Stomach smooth muscle (tissue), 2 donors: ENCODE measurements around the gene DNPEP.

Source experiments
- H3K27ac ChIP-seq: one replicate; pipeline ENCODE4 v1.7.0; 2013; ENCODE audit warnings: mild to moderate bottlenecking, low read length, inconsistent platforms
- H3K27me3 ChIP-seq, 2 donors: one replicate each; pipeline ENCODE4 v1.7.0; 2013; ENCODE audit warnings: low read length in 2 of 2; ENCODE audit not compliant: insufficient read depth in 2 of 2, control insufficient read depth in 1 of 2
- H3K36me3 ChIP-seq, 2 donors: one replicate each; pipeline ENCODE4 v1.7.0; 2013; ENCODE audit warnings: low read length in 2 of 2; ENCODE audit not compliant: control insufficient read depth in 2 of 2, insufficient read depth in 2 of 2
- H3K4me1 ChIP-seq: one replicate; pipeline ENCODE4 v1.7.0; 2013; ENCODE audit warnings: low read length; ENCODE audit not compliant: control insufficient read depth, insufficient read depth
- H3K4me3 ChIP-seq, 2 donors: one replicate each; pipeline ENCODE4 v1.7.0; 2013; ENCODE audit warnings: low read length in 2 of 2
- H3K9ac ChIP-seq, 2 donors: one replicate each; pipeline ENCODE4 v1.7.0; 2013; ENCODE audit warnings: low read length in 2 of 2, mild to moderate bottlenecking in 1 of 2
- H3K9me3 ChIP-seq, 2 donors: one replicate each; pipeline ENCODE4 v1.7.0; 2013; ENCODE audit warnings: low read length in 2 of 2; ENCODE audit not compliant: control insufficient read depth in 2 of 2
- donor health status: healthy.
- donor health status: Pancreatic carcinoma.

The DNPEP gene

GRCh38 chr2:219418155-219419011 is 30.7 kb upstream of the DNPEP start, which contains the start of gene DES:
Gene DES, plus strand, starts transcription at chr2:219418377. Its CDS starts 86 bp downstream, at chr2:219418463.
- H3K4me1 ChIP-seq: peaks cover 33% of the 10 kb centered on the region
- peaks cover 0 to 3% of the 10 kb centered on the region in 2 donors for H3K27me3 ChIP-seq

GRCh38 chr2:219417374-219417773 is 29.7 kb upstream of the DNPEP start:
- peak overlapping the region; percentile 83 to 89 for H3K9ac ChIP-seq
- H3K4me1 ChIP-seq: peaks cover 33% of the 10 kb centered on the region
- peak overlapping the region; percentile 98 for H3K27ac ChIP-seq
- H3K9me3 ChIP-seq: no peaks in the 10 kb centered on the region
- H3K36me3 ChIP-seq: peaks cover 20 to 28% of the 10 kb centered on the region in 2 donors
- peak overlapping the region; percentile 29 to 95 for H3K4me3 ChIP-seq
- H3K27me3 ChIP-seq: peaks cover 0 to 3% of the 10 kb centered on the region in 2 donors

More at GRCh38 chr2:219418155-219419011, 30.7 kb upstream of the DNPEP start, which contains the start of gene DES:
- peak within 1 kb of the TSS; percentile 92 to 98 for H3K9ac ChIP-seq
- H3K36me3 ChIP-seq: peaks cover 28 to 35% of the 10 kb centered on the region in 2 donors
- H3K4me3 ChIP-seq: peak within 1 kb of the TSS; percentile 95 to 98
- peak within 1 kb of the TSS; percentile 98 for H3K27ac ChIP-seq
- H3K9me3 ChIP-seq: no peaks in the 10 kb centered on the region

- Histone ChIP-seq H3K4me3 (peak overlapping the region; percentile 22 to 23), H3K27ac (peak overlapping the region; percentile 98), H3K4me1 (peaks cover 33% of the 10 kb centered on the region), H3K27me3 (peaks cover 0 to 3% of the 10 kb centered on the region in 2 donors), H3K9me3 (no peaks in the 10 kb centered on the region), H3K36me3 (peaks cover 18 to 25% of the 10 kb centered on the region in 2 donors), H3K9ac (peak overlapping the region; percentile 42 to 89)
Observed at GRCh38 chr2:219416938-219417337, 29.2 kb upstream of the DNPEP start.

GRCh38 chr2:219416235-219416602 is 28.5 kb upstream of the DNPEP start:
- peaks cover 0 to 3% of the 10 kb centered on the region in 2 donors for H3K27me3 ChIP-seq
- peak overlapping the region; percentile 98 for H3K27ac ChIP-seq
- H3K9ac ChIP-seq: peak overlapping the region; percentile 42 to 89
- peaks cover 33% of the 10 kb centered on the region for H3K4me1 ChIP-seq
- peaks cover 14 to 22% of the 10 kb centered on the region in 2 donors for H3K36me3 ChIP-seq
- H3K4me3 ChIP-seq: peak overlapping the region in 1 of 2 donors; percentile 22
- peaks cover 0 to 3% of the 10 kb centered on the region in 2 donors for H3K9me3 ChIP-seq

GRCh38 chr2:219415580-219416234 is 28.0 kb upstream of the DNPEP start:
- Histone ChIP-seq H3K27me3 (peaks cover 0 to 3% of the 10 kb centered on the region in 2 donors), H3K27ac (peak overlapping the region; percentile 98), H3K4me3 (peak overlapping the region in 1 of 2 donors; percentile 22), H3K9ac (peak overlapping the region; percentile 42 to 89), H3K36me3 (peaks cover 9 to 17% of the 10 kb centered on the region in 2 donors), H3K9me3 (peaks cover 0 to 3% of the 10 kb centered on the region in 2 donors), H3K4me1 (peaks cover 31% of the 10 kb centered on the region)

- Histone ChIP-seq H3K9ac (peak overlapping the region in 1 of 2 donors; percentile 59), H3K9me3 (peaks cover 0 to 3% of the 10 kb centered on the region in 2 donors), H3K27me3 (peaks cover 0 to 3% of the 10 kb centered on the region in 2 donors), H3K27ac (peak overlapping the region; percentile 98), H3K4me1 (peaks cover 32% of the 10 kb centered on the region), H3K36me3 (peaks cover under 1 to 8% of the 10 kb centered on the region in 2 donors), H3K4me3 (no peak overlapping the region)
Observed at GRCh38 chr2:219414857-219415256, 27.1 kb upstream of the DNPEP start.

- no peaks in the 10 kb centered on the region for H3K36me3 ChIP-seq
- H3K27ac ChIP-seq: peak overlapping the region; percentile 98
- H3K27me3 ChIP-seq: no peaks in the 10 kb centered on the region
- peaks cover 0 to 3% of the 10 kb centered on the region in 2 donors for H3K9me3 ChIP-seq
- H3K4me3 ChIP-seq: no peak overlapping the region
- peaks cover 50% of the 10 kb centered on the region for H3K4me1 ChIP-seq
- H3K9ac ChIP-seq: no peak overlapping the region
Observed at GRCh38 chr2:219410390-219410789, 22.7 kb upstream of the DNPEP start.

- Histone ChIP-seq H3K9ac (peak overlapping the region; percentile 58 to 88), H3K27ac (peak overlapping the region; percentile 98), H3K36me3 (no peaks in the 10 kb centered on the region), H3K27me3 (no peaks in the 10 kb centered on the region), H3K4me1 (peaks cover 53% of the 10 kb centered on the region), H3K4me3 (no peak overlapping the region), H3K9me3 (peaks cover 0 to 3% of the 10 kb centered on the region in 2 donors)
Observed at GRCh38 chr2:219409619-219410018, 21.9 kb upstream of the DNPEP start.

GRCh38 chr2:219408631-219409030 is 20.9 kb upstream of the DNPEP start:
- peaks cover 63% of the 10 kb centered on the region for H3K4me1 ChIP-seq
- peak overlapping the region in 1 of 2 donors; percentile 15 for H3K4me3 ChIP-seq
- peak overlapping the region; percentile 98 for H3K27ac ChIP-seq

GRCh38 chr2:219408204-219408603 is 20.5 kb upstream of the DNPEP start:
- peak overlapping the region; percentile 72 to 88 for H3K9ac ChIP-seq
- peaks cover 0 to 3% of the 10 kb centered on the region in 2 donors for H3K9me3 ChIP-seq
- H3K4me1 ChIP-seq: peaks cover 64% of the 10 kb centered on the region
- no peaks in the 10 kb centered on the region for H3K36me3 ChIP-seq
- no peaks in the 10 kb centered on the region for H3K27me3 ChIP-seq
- peak overlapping the region; percentile 98 for H3K27ac ChIP-seq
- peak overlapping the region; percentile 40 to 57 for H3K4me3 ChIP-seq

More at GRCh38 chr2:219408631-219409030, 20.9 kb upstream of the DNPEP start:
- H3K27me3 ChIP-seq: no peaks in the 10 kb centered on the region
- no peaks in the 10 kb centered on the region for H3K36me3 ChIP-seq
- peak overlapping the region; percentile 72 to 88 for H3K9ac ChIP-seq
- peaks cover 0 to 3% of the 10 kb centered on the region in 2 donors for H3K9me3 ChIP-seq
